Peyer's patch (tissue), 4 donors: Measurements from ENCODE around the gene FAM89A. TPM values are rescaled to one million over a fixed set of nuclear protein-coding genes. Genes with fewer than 3 reads are reported as not detected.
A peak's percentile ranks its signal among the peaks of the same experiment; 100 is the strongest.
"Not testable (repeated sequence)": the region's sequence is repeated elsewhere in the genome, so short reads cannot be mapped to it uniquely, and the experiment has no call there.

Experiments used
- DNase-seq, 3 donors: peaks; one replicate each; pipeline ENCODE4 v3.0.0-alpha.2; 2017 to 2019
- H3K27ac ChIP-seq, 4 donors: fragments of 200-600 bp; sonication (generic); one replicate each; pipeline ENCODE4 v1.5.1; 2016 to 2019
- H3K27me3 ChIP-seq, 2 donors: fragments of 200-600 bp; sonication (generic); one replicate each; pipeline ENCODE4 v1.5.1; 2019
- H3K36me3 ChIP-seq, 3 donors: fragments of 200-600 bp; sonication (generic); one replicate each; pipeline ENCODE4 v1.5.1; 2016 to 2019
- H3K4me1 ChIP-seq, 4 donors: fragments of 200-600 bp; sonication (generic); one replicate each; pipeline ENCODE4 v1.5.1; 2016 to 2019
- H3K4me3 ChIP-seq, 4 donors: fragments of 200-600 bp; sonication (generic); 1 replicate in 3 of 4; 2 replicates in 1 of 4; pipeline ENCODE4 v1.5.1; 2016 to 2019; ENCODE audit warnings: mild to moderate bottlenecking in 1 of 4
- H3K9me3 ChIP-seq, 4 donors: fragments of 200-600 bp; sonication (generic); one replicate each; pipeline ENCODE4 v1.5.1; 2016 to 2019; ENCODE audit warnings: mild to moderate bottlenecking in 1 of 4
- POLR2A ChIP-seq, 2 donors: fragments of 450-650 bp; IDR thresholded peaks; one replicate each; pipeline ENCODE4 v1.5.1; 2017; ENCODE audit warnings: antibody characterized with exemption in 2 of 2, mild to moderate bottlenecking in 2 of 2, moderate library complexity in 2 of 2
- total RNA-seq, 4 donors: library from RNA; depleted of rRNA; stranded (reverse); fragments of >200 nt; gene quantifications; one replicate each; pipeline ENCODE4 v1.1.0, GENCODE V29; 2016
- TF ChIP-seq, protein P1 (sequence below), 6 experiments: fragments of 450-650 bp in 4 of 6; fragments of 200-600 bp in 2 of 6; sonication (generic) in 1 of 6; IDR thresholded peaks; one replicate each; pipeline ENCODE4 v1.5.1; 2017 to 2019; ENCODE audit warnings: antibody characterized with exemption in 6 of 6, mild to moderate bottlenecking in 3 of 6, moderate library complexity in 1 of 6

The FAM89A gene
- total RNA-seq, 4 donors from 2014 or later: 0.94 to 3.0 (median 1.6) TPM; not detected in 1

DNA sequence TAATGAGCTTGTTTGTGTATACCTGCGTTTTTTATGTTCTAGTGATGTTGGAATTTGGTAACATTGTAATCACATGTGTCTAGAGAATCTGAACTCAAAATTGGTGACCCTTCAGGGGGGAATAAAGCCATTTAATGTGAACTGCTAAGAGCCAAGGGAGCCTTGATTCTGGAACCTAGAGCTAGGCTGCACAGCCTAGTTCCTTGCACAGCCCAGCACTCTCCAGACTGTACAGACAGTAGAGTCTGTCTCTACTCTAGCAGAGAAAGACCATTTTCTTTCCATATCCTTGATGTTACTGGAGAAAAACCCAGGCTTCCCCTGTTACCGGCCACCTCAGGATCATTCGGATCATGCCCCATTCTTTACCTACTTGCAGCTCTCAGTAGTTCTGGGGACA is 52.6 kb downstream of the FAM89A start:
- H3K4me1 ChIP-seq: peaks cover 0 to 12% (median 0%) of the 10 kb centered on the region in 4 donors
- TF ChIP-seq, protein P1, sequence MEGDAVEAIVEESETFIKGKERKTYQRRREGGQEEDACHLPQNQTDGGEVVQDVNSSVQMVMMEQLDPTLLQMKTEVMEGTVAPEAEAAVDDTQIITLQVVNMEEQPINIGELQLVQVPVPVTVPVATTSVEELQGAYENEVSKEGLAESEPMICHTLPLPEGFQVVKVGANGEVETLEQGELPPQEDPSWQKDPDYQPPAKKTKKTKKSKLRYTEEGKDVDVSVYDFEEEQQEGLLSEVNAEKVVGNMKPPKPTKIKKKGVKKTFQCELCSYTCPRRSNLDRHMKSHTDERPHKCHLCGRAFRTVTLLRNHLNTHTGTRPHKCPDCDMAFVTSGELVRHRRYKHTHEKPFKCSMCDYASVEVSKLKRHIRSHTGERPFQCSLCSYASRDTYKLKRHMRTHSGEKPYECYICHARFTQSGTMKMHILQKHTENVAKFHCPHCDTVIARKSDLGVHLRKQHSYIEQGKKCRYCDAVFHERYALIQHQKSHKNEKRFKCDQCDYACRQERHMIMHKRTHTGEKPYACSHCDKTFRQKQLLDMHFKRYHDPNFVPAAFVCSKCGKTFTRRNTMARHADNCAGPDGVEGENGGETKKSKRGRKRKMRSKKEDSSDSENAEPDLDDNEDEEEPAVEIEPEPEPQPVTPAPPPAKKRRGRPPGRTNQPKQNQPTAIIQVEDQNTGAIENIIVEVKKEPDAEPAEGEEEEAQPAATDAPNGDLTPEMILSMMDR (IDR thresholded peaks at IDR 0.05): no peak
- TF ChIP-seq POLR2A (IDR thresholded peaks at IDR 0.05): no peak
- no peak overlapping the region for H3K4me3 ChIP-seq
- H3K27ac ChIP-seq: no peak overlapping the region
- H3K36me3 ChIP-seq: peaks cover 0 to 19% (median 0%) of the 10 kb centered on the region in 3 donors
- no peak for DNase-seq
- H3K27me3 ChIP-seq: no peaks in the 10 kb centered on the region
- no peaks in the 10 kb centered on the region for H3K9me3 ChIP-seq

DNA sequence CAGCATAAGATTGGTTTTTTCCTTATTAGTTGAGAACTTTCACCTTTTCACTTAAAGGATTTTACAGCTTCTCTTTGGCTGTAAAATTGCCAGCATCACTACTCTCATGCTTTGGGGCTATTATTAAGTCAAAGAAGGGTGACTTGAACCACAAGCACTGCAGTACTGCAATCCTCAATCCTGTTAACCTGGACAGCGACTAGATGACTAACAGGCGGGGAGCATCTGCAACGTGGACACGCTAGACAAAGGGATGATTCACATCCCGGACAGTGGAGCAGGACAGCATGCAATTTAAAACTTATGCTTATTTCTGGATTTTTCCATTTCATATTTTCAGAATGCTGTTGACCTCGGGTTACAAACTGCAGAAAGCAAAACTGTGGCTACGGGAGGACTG is 53.1 kb downstream of the FAM89A start:
- TF ChIP-seq, protein P1 (IDR thresholded peaks at IDR 0.05): no peak
- TF ChIP-seq POLR2A (IDR thresholded peaks at IDR 0.05): no peak
- DNase-seq: peak in 1 of 3 donors; percentile 58
- no peaks in the 10 kb centered on the region for H3K9me3 ChIP-seq
- H3K4me1 ChIP-seq: peaks cover 0 to 17% (median 0%) of the 10 kb centered on the region in 4 donors
- peaks cover 0 to 15% (median 0%) of the 10 kb centered on the region in 3 donors for H3K36me3 ChIP-seq
- no peaks in the 10 kb centered on the region for H3K27me3 ChIP-seq
- H3K27ac ChIP-seq: no peak overlapping the region
- H3K4me3 ChIP-seq: no peak overlapping the region

GRCh38 chr1:230985711-230986110 is 54.3 kb downstream of the FAM89A start:
- Histone ChIP-seq H3K4me1 (peaks cover 0 to 18% (median 0%) of the 10 kb centered on the region in 4 donors), H3K4me3 (no peak overlapping the region), H3K9me3 (no peaks in the 10 kb centered on the region), H3K27me3 (no peaks in the 10 kb centered on the region), H3K27ac (peak overlapping the region in 2 of 4 donors; percentile 17 to 31), H3K36me3 (peaks cover 0 to 12% (median 0%) of the 10 kb centered on the region in 3 donors)
- TF ChIP-seq POLR2A (IDR thresholded peaks at IDR 0.05): no peak
- TF ChIP-seq, protein P1 (IDR thresholded peaks at IDR 0.05): no peak
- peak in 2 of 3 donors; percentile 65 to 70 for DNase-seq

DNA sequence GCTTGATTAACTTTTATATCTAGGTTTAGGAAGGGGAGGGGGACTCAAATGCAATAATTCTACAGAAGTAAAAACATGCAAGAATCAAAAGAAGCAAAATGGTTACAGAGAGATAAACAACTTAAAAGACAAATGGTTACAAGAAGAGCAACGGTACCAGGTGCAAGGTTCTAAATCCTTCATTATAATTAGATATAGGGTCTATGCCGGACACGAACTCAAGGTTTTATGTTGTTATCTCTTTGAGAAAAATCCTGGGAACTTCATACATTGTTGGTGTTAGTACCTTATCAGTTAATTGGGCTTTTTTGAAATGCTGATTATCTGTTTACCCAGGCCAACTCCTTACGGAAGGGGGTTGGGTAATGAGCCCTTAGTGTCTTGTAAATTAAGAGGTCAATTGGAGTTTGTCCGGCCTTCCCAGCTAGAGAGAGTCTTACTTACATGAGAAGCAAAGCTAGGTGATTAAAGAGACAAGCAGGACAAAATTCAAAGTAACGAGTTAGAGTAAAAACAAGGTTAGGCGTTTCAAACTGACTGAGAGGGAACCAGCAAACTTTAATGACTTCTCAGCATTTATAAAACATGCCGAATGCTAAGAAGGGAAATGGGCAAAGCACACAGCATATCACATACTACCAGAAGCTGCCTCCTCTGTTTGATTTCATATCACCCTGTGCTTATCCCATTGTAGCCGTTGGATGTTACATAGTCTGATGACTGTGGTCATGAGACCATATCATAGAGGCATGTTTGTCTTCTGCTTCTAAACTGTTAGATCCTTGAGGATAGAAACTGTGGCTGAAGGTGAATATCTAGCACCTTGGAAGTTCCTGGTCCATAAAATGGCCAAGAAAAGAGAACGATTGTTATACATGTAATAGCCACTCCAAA is 55.2 kb downstream of the FAM89A start:
- not testable (repeated sequence) for H3K4me3 ChIP-seq, H3K9me3 ChIP-seq, DNase-seq, H3K36me3 ChIP-seq, H3K27me3 ChIP-seq
- Histone ChIP-seq H3K27ac (peak overlapping the region in 2 of 4 donors; percentile 17 to 31), H3K4me1 (peaks cover 0 to 27% (median 0%) of the 10 kb centered on the region in 4 donors)

- no peaks in the 10 kb centered on the region for H3K9me3 ChIP-seq
- H3K27me3 ChIP-seq: no peaks in the 10 kb centered on the region
- DNase-seq: no peak
- no peak overlapping the region for H3K27ac ChIP-seq
- no peak overlapping the region for H3K4me3 ChIP-seq
- no peaks in the 10 kb centered on the region for H3K36me3 ChIP-seq
- TF ChIP-seq, protein P1 (IDR thresholded peaks at IDR 0.05): no peak
- no peak for TF ChIP-seq POLR2A (IDR thresholded peaks at IDR 0.05)
- peaks cover 0 to 32% (median 0%) of the 10 kb centered on the region in 4 donors for H3K4me1 ChIP-seq
These were observed 56.2 kb downstream of the FAM89A start for GRCh38 chr1:230983811-230984210.

DNA sequence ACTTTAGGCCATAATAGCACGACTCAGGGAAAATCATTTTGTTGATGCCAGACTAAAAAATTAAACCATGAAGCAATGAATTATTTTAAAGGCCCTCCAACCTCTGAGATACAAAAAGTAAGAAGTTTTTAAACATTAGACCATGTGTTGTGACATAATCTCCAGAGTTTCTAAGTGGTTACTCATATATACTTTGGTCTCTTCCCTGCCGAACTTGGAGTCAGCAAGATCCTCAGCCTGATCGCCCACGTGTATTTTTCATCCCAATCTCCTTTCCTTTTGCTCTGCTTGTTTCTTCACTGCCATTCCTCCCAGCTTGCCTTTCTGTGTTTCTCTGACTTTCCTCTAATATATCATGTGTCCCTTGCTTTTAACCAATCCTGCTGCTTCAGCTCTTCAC is 57.4 kb downstream of the FAM89A start:
- no peaks in the 10 kb centered on the region for H3K27me3 ChIP-seq
- H3K4me3 ChIP-seq: no peak overlapping the region
- no peak overlapping the region for H3K27ac ChIP-seq
- H3K4me1 ChIP-seq: peaks cover 0 to 31% (median 0%) of the 10 kb centered on the region in 4 donors
- H3K36me3 ChIP-seq: no peaks in the 10 kb centered on the region
- H3K9me3 ChIP-seq: no peaks in the 10 kb centered on the region
- TF ChIP-seq, protein P1 (IDR thresholded peaks at IDR 0.05): no peak
- no peak for TF ChIP-seq POLR2A (IDR thresholded peaks at IDR 0.05)
- DNase-seq: no peak
